ENCODE data around the gene SNN. TPM values are rescaled to one million over a fixed set of nuclear protein-coding genes. Genes with fewer than 3 reads are reported as not detected.

Gene SNN
- total and polyA plus RNA-seq, 2 of the 4 experiments (the other 2 are of a cell fraction), result 10.0 to 13.0 TPM

- H4K91ac ChIP-seq (ENCODE audit: insufficient read depth, low read depth, low read length), result no peak overlapping the region
- no peak overlapping the region for H2BK15ac ChIP-seq (ENCODE audit: low read depth, low read length)
- ChIA-PET CTCF (no interaction called here), POLR2A (ENCODE audit: unreplicated experiment) (no interaction called here)
- H3K27me3 ChIP-seq (ENCODE audit: control insufficient read depth, insufficient read depth, low read length), result peaks cover 8% of the 10 kb centered on the region; the same call in 1 of the 2 replicates
- no peaks in the 10 kb centered on the region for H3K79me1 ChIP-seq (ENCODE audit: low read depth in 1 of 2, low read length in 2 of 2)
- in situ Hi-C loops (cut with MboI; ENCODE audit: low sequenced_read_pairs), result no loop called here
- no peak overlapping the region for H2AK5ac ChIP-seq (ENCODE audit: low read depth, low read length)
- no peak overlapping the region for H4K5ac ChIP-seq (ENCODE audit: low read depth, low read length)
- 47% methylated on average over 5 of the region's 8 CpGs; no CpG with 5 or more reads in 1 of the 2 experiments for whole genome bisulfite sequencing, 2 experiments (ENCODE audit: extremely low coverage in 2 of 2, insufficient read length in 1 of 2)
- H2BK120ac ChIP-seq (ENCODE audit: low read depth, low read length), result no peak overlapping the region
- no peaks in the 10 kb centered on the region for H3K4me1 ChIP-seq (ENCODE audit: control insufficient read depth, insufficient read depth, low read length)
- BruUV-seq (replicated peaks), result no TSS peak
- no peaks in the 10 kb centered on the region for H3K9me1 ChIP-seq (ENCODE audit: insufficient read depth, low read length)
- TF ChIP-seq MAFK (IDR thresholded peaks at IDR 0.05; ENCODE audit: low read depth, low read length), result no peak
- TF ChIP-seq BHLHE40 (IDR thresholded peaks at IDR 0.05; ENCODE audit: low read depth, low read length), result no peak
- TF ChIP-seq CHD1 (IDR thresholded peaks at IDR 0.05; ENCODE audit: low read depth, low read length), result no peak
- TF ChIP-seq RFX5 (IDR thresholded peaks at IDR 0.05; ENCODE audit: low read depth, low read length), result no peak
- no peak for TF ChIP-seq SMC3 (IDR thresholded peaks at IDR 0.05; ENCODE audit: low read depth, low read length)
- TF ChIP-seq, protein P1, sequence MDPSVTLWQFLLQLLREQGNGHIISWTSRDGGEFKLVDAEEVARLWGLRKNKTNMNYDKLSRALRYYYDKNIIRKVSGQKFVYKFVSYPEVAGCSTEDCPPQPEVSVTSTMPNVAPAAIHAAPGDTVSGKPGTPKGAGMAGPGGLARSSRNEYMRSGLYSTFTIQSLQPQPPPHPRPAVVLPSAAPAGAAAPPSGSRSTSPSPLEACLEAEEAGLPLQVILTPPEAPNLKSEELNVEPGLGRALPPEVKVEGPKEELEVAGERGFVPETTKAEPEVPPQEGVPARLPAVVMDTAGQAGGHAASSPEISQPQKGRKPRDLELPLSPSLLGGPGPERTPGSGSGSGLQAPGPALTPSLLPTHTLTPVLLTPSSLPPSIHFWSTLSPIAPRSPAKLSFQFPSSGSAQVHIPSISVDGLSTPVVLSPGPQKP (IDR thresholded peaks at IDR 0.05; ENCODE audit: borderline replicate concordance, low read depth, low read length), result no peak
- no peak for TF ChIP-seq FOS (IDR thresholded peaks at IDR 0.05; ENCODE audit: low read depth, low read length)
- no peaks in the 10 kb centered on the region for H3K36me3 ChIP-seq (ENCODE audit: control insufficient read depth, insufficient read depth, low read length)
- no peaks in the 10 kb centered on the region for H4K20me1 ChIP-seq (ENCODE audit: insufficient read depth, low read length)
- no peak overlapping the region for H3K14ac ChIP-seq (replicated peaks; ENCODE audit: low read depth, low read length)
- intact Hi-C loops (cut with micrococcal nuclease), result no loop called here
- no peak overlapping the region for H2BK5ac ChIP-seq (ENCODE audit: low read depth, low read length, poor library complexity, severe bottlenecking)
- H3K4me3 ChIP-seq (ENCODE audit: insufficient read depth, low read depth, low read length), result no peak overlapping the region
- H3K23ac ChIP-seq (ENCODE audit: low read depth, low read length), result no peak overlapping the region
- no peak overlapping the region for H3K9ac ChIP-seq (ENCODE audit: low read depth, low read length)
- H3K56ac ChIP-seq (ENCODE audit: extremely low read depth, insufficient read depth, low read length), result no peak overlapping the region
- H2AK9ac ChIP-seq (replicated peaks; ENCODE audit: low read depth, low read length, poor library complexity), result no peak overlapping the region
- no peak for DNase-seq
- H2BK20ac ChIP-seq (ENCODE audit: low read depth, low read length), result no peak overlapping the region
- no peak overlapping the region for H4K8ac ChIP-seq (ENCODE audit: low read depth in 2 of 2, low read length in 2 of 2)
- dilution Hi-C loops (cut with HindIII; ENCODE audit: low sequenced_read_pairs, unreplicated experiment), result no loop called here
- ATAC-seq (ENCODE audit: low read depth), result no peak
- H3K4ac ChIP-seq (ENCODE audit: low read depth, low read length), result no peak overlapping the region
- H3K27ac ChIP-seq (ENCODE audit: insufficient read depth, low read length), result no peak overlapping the region
- H3K18ac ChIP-seq (ENCODE audit: low read depth, low read length), result no peak overlapping the region
- no peak overlapping the region for H2AFZ ChIP-seq (replicated peaks; ENCODE audit: low read length, poor library complexity)
- no peak overlapping the region for H3K4me2 ChIP-seq (ENCODE audit: low read depth, low read length)
- no peaks in the 10 kb centered on the region for H3K9me3 ChIP-seq (ENCODE audit: control insufficient read depth, insufficient read depth, low read length)
Observed at GRCh38 chr16:11657556-11657955, 10.7 kb upstream of the SNN start.
